HCT116 (cell line): ENCODE measurements around the gene CALCA.

Source experiments
- CTCF ChIP-seq, 3 experiments: fragments of 200-600 bp in 1 of 3; sonication (generic) in 1 of 3; IDR thresholded peaks in 2 of 3; conservative IDR thresholded peaks in 1 of 3; 2 replicates each; pipeline ENCODE4 v1.5.1; 2012 to 2017; ENCODE audit warnings: low read depth in 2 of 3, low read length in 2 of 3, antibody characterized with exemption in 1 of 3, borderline replicate concordance in 1 of 3, control low read depth in 1 of 3, mild to moderate bottlenecking in 1 of 3, mixed read lengths in 1 of 3, mixed run types in 1 of 3, moderate library complexity in 1 of 3; ENCODE audit not compliant: insufficient read depth in 1 of 3
- EZH2 ChIP-seq: fragments of 200-600 bp; sonication (generic); IDR thresholded peaks from 2 replicates; pipeline ENCODE4 v1.6.1; 2017; ENCODE audit warnings: antibody characterized with exemption, mixed run types
- FOSL1 ChIP-seq: IDR thresholded peaks from 2 replicates; pipeline ENCODE4 v1.6.1; 2012; ENCODE audit warnings: low read depth
- JUND ChIP-seq: IDR thresholded peaks from 2 replicates; pipeline ENCODE4 v1.6.1; 2012
- POLR2A ChIP-seq: IDR thresholded peaks from 2 replicates; pipeline ENCODE4 v1.7.0; 2011; ENCODE audit warnings: borderline replicate concordance; ENCODE audit not compliant: insufficient read depth, insufficient read length; ENCODE audit errors: extremely low read depth
- YY1 ChIP-seq: IDR thresholded peaks from 2 replicates; pipeline ENCODE4 v1.6.1; 2011; ENCODE audit warnings: low read length, low read depth, moderate library complexity, mild to moderate bottlenecking; ENCODE audit not compliant: insufficient replicate concordance; ENCODE audit errors: extremely low read depth

- TF ChIP-seq CTCF (IDR thresholded peaks at IDR 0.05 in 2 of 3, conservative IDR thresholded peaks at IDR 0.05 in 1 of 3; ENCODE audit: borderline replicate concordance in 1 of 3, insufficient read depth in 1 of 3, low read depth in 2 of 3, low read length in 2 of 3) (no peak), POLR2A (no peak), JUND (no peak), YY1 (no peak), EZH2 (no peak), FOSL1 (no peak)
Observed at GRCh38 chr11:14956111-14956510, 16.0 kb downstream of the CALCA start.
